Measurements from ENCODE around the gene CUL4A. TPM values are rescaled to one million over a fixed set of nuclear protein-coding genes. Genes with fewer than 3 reads are reported as not detected.

The CUL4A gene
- total RNA-seq, 2 experiments from 2014 or later = 54.6 to 56.6 TPM

- Histone ChIP-seq H3K27me3 (ENCODE audit: control insufficient read depth in 1 of 2, insufficient read depth in 2 of 2, low read length in 2 of 2) (no peaks in the 10 kb centered on the region), H3K4me3 (ENCODE audit: low read length) (no peak overlapping the region), H3K4me1 (ENCODE audit: insufficient read depth, low read length) (no peaks in the 10 kb centered on the region), H3K36me3 (ENCODE audit: insufficient read depth, low read length) (peaks cover 81% of the 10 kb centered on the region), H3K9me3 (ENCODE audit: control insufficient read depth in 1 of 2, insufficient read depth in 1 of 2, low read length in 2 of 2) (no peaks in the 10 kb centered on the region), H3K27ac (ENCODE audit: low read depth in 1 of 2, low read length in 2 of 2) (no peak overlapping the region)
- DNase-seq = no peak
- ChIA-PET POLR2A (no interaction called here), CTCF (no interaction called here)
- Mint-ChIP-seq H3K9me3 (no peaks in the 10 kb centered on the region), H3K4me3 (no peak overlapping the region), H3K27ac (no peak overlapping the region), H3K4me1 (ENCODE audit: low read depth) (no peaks in the 10 kb centered on the region), H3K27me3 (no peaks in the 10 kb centered on the region), H3K36me3 (ENCODE audit: low read depth) (peaks cover 91% of the 10 kb centered on the region)
- TF ChIP-seq CTCF (IDR thresholded peaks at IDR 0.05) = no peak
- ATAC-seq (ENCODE audit: poor library complexity) = no peak
- intact Hi-C loops (cut with DNase I, micrococcal nuclease) = no loop called here
These were observed 23.7 kb downstream of the CUL4A start for GRCh38 chr13:113233101-113233500.

- Mint-ChIP-seq H3K36me3 (ENCODE audit: low read depth) (peaks cover 92% of the 10 kb centered on the region), H3K27me3 (no peaks in the 10 kb centered on the region), H3K9me3 (no peaks in the 10 kb centered on the region), H3K4me3 (no peak overlapping the region), H3K4me1 (ENCODE audit: low read depth) (no peaks in the 10 kb centered on the region), H3K27ac (no peak overlapping the region)
- ATAC-seq (ENCODE audit: poor library complexity) = no peak
- ChIA-PET CTCF (interaction anchor here (0.7 kb wide), 1 partner anchor 8 kb away, joined by 4 read pairs; no protein-coding TSS in a partner anchor), POLR2A (no interaction called here)
- Histone ChIP-seq H3K27me3 (ENCODE audit: control insufficient read depth in 1 of 2, insufficient read depth in 2 of 2, low read length in 2 of 2) (no peaks in the 10 kb centered on the region), H3K36me3 (ENCODE audit: insufficient read depth, low read length) (peaks cover 82% of the 10 kb centered on the region), H3K9me3 (ENCODE audit: control insufficient read depth in 1 of 2, insufficient read depth in 1 of 2, low read length in 2 of 2) (no peaks in the 10 kb centered on the region), H3K4me1 (ENCODE audit: insufficient read depth, low read length) (no peaks in the 10 kb centered on the region), H3K27ac (ENCODE audit: low read depth in 1 of 2, low read length in 2 of 2) (no peak overlapping the region), H3K4me3 (ENCODE audit: low read length) (no peak overlapping the region)
- DNase-seq = peak in 1 of 14 experiments; percentile 17
- intact Hi-C loops (cut with DNase I, micrococcal nuclease) = no loop called here
- no peak for TF ChIP-seq CTCF (IDR thresholded peaks at IDR 0.05)
These were observed 29.1 kb downstream of the CUL4A start for GRCh38 chr13:113238536-113238935.

- H3K9me3 Mint-ChIP-seq = no peaks in the 10 kb centered on the region
- H3K27me3 ChIP-seq (ENCODE audit: control insufficient read depth in 1 of 2, insufficient read depth in 2 of 2, low read length in 2 of 2) = no peaks in the 10 kb centered on the region
- H3K4me1 Mint-ChIP-seq (ENCODE audit: low read depth) = no peaks in the 10 kb centered on the region
- ChIA-PET POLR2A (no interaction called here), CTCF (no interaction called here)
- H3K9me3 ChIP-seq (ENCODE audit: control insufficient read depth in 1 of 2, insufficient read depth in 1 of 2, low read length in 2 of 2) = no peaks in the 10 kb centered on the region
- H3K27ac Mint-ChIP-seq = no peak overlapping the region
- no peaks in the 10 kb centered on the region for H3K27me3 Mint-ChIP-seq
- H3K36me3 Mint-ChIP-seq (ENCODE audit: low read depth) = peaks cover 92% of the 10 kb centered on the region
- no peak overlapping the region for H3K4me3 Mint-ChIP-seq
- H3K36me3 ChIP-seq (ENCODE audit: insufficient read depth, low read length) = peaks cover 82% of the 10 kb centered on the region
- no peak overlapping the region for H3K27ac ChIP-seq (ENCODE audit: low read depth in 1 of 2, low read length in 2 of 2)
- ATAC-seq (ENCODE audit: poor library complexity) = no peak
- H3K4me3 ChIP-seq (ENCODE audit: low read length) = no peak overlapping the region
- intact Hi-C loops (cut with DNase I, micrococcal nuclease) = no loop called here
- H3K4me1 ChIP-seq (ENCODE audit: insufficient read depth, low read length) = no peaks in the 10 kb centered on the region
- DNase-seq = no peak
- TF ChIP-seq CTCF (IDR thresholded peaks at IDR 0.05) = no peak
These were observed 29.9 kb downstream of the CUL4A start for GRCh38 chr13:113239357-113239756.
